Left ventricle myocardium inferior (tissue), 1 donor: ENCODE measurements around the gene TOP1. TPM values are rescaled to one million over a fixed set of nuclear protein-coding genes. Genes with fewer than 3 reads are reported as not detected.
A peak's percentile ranks its signal among the peaks of the same experiment; 100 is the strongest.

Experiments used
- DNase-seq: peaks from one replicate; pipeline ENCODE4 v3.0.0-alpha.2; 2020
- H3K27ac ChIP-seq: fragments of 200-600 bp; replicated peaks from 2 replicates; pipeline ENCODE4 v1.8.0; 2021
- H3K27me3 ChIP-seq: fragments of 200-600 bp; 2 replicates; pipeline ENCODE4 v1.8.0; 2021; ENCODE audit warnings: low read depth
- H3K36me3 ChIP-seq: fragments of 200-600 bp; 2 replicates; pipeline ENCODE4 v1.8.0; 2021
- H3K4me1 ChIP-seq: fragments of 200-600 bp; 2 replicates; pipeline ENCODE4 v1.8.0; 2021
- H3K4me3 ChIP-seq: fragments of 200-600 bp; 2 replicates; pipeline ENCODE4 v1.8.0; 2021; ENCODE audit warnings: mild to moderate bottlenecking, moderate library complexity
- H3K9me3 ChIP-seq: fragments of 200-600 bp; replicated peaks from 2 replicates; pipeline ENCODE4 v1.8.0; 2021
- intact Hi-C: fragments of 100-400 bp; cut with micrococcal nuclease; formaldehyde crosslinking; loops from one replicate; pipeline ENCODE4 v1.11.0; 2022
- total RNA-seq: library from RNA; stranded (reverse); fragmentation: NEBNext Ultra II Directional; extraction: Animal tissue kit (Norgen Biotek cat#: 25700); gene quantifications from one replicate; pipeline ENCODE4 v1.2.1, GENCODE V29; 2021
- TF ChIP-seq, protein P1 (sequence below): fragments of 200-600 bp; IDR thresholded peaks from 2 replicates; pipeline ENCODE4 v1.8.0; 2021; ENCODE audit warnings: antibody characterized with exemption, mild to moderate bottlenecking, borderline replicate concordance
- donor health status: DM: no; HTN: yes; CAD: no; lungs with severe emphysema.

TOP1 gene
- total RNA-seq, 1 donor from 2014 or later = 23.9 TPM

GRCh38 chr20:41045671-41046070 is 17.0 kb downstream of the TOP1 start:
- TF ChIP-seq, protein P1, sequence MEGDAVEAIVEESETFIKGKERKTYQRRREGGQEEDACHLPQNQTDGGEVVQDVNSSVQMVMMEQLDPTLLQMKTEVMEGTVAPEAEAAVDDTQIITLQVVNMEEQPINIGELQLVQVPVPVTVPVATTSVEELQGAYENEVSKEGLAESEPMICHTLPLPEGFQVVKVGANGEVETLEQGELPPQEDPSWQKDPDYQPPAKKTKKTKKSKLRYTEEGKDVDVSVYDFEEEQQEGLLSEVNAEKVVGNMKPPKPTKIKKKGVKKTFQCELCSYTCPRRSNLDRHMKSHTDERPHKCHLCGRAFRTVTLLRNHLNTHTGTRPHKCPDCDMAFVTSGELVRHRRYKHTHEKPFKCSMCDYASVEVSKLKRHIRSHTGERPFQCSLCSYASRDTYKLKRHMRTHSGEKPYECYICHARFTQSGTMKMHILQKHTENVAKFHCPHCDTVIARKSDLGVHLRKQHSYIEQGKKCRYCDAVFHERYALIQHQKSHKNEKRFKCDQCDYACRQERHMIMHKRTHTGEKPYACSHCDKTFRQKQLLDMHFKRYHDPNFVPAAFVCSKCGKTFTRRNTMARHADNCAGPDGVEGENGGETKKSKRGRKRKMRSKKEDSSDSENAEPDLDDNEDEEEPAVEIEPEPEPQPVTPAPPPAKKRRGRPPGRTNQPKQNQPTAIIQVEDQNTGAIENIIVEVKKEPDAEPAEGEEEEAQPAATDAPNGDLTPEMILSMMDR = no peak
- H3K36me3 ChIP-seq = no peaks in the 10 kb centered on the region
- H3K4me1 ChIP-seq = peaks cover 100% of the 10 kb centered on the region
- H3K4me3 ChIP-seq = no peak overlapping the region
- DNase-seq = no peak
- H3K27ac ChIP-seq = no peak overlapping the region
- H3K9me3 ChIP-seq = no peaks in the 10 kb centered on the region
- intact Hi-C loops = no loop called here
- H3K27me3 ChIP-seq = no peaks in the 10 kb centered on the region

- no peaks in the 10 kb centered on the region for H3K27me3 ChIP-seq
- DNase-seq = no peak
- H3K36me3 ChIP-seq = no peaks in the 10 kb centered on the region
- H3K27ac ChIP-seq = peak overlapping the region; percentile 34
- TF ChIP-seq, protein P1 = no peak
- intact Hi-C loops = no loop called here
- H3K4me1 ChIP-seq = peaks cover 100% of the 10 kb centered on the region
- H3K9me3 ChIP-seq = no peaks in the 10 kb centered on the region
- H3K4me3 ChIP-seq = no peak overlapping the region
These were observed 18.1 kb downstream of the TOP1 start for GRCh38 chr20:41046716-41047115.

GRCh38 chr20:41047279-41047974 is 18.8 kb downstream of the TOP1 start:
- Histone ChIP-seq H3K4me3 (peak overlapping the region; percentile 53), H3K36me3 (no peaks in the 10 kb centered on the region), H3K27me3 (no peaks in the 10 kb centered on the region), H3K27ac (peak overlapping the region; percentile 34), H3K9me3 (no peaks in the 10 kb centered on the region), H3K4me1 (peaks cover 100% of the 10 kb centered on the region)
- TF ChIP-seq, protein P1 = no peak
- intact Hi-C loops = no loop called here
- DNase-seq = no peak

- no peak for DNase-seq
- H3K9me3 ChIP-seq = no peaks in the 10 kb centered on the region
- TF ChIP-seq, protein P1 = no peak
- H3K27ac ChIP-seq = peak overlapping the region; percentile 34
- peaks cover 100% of the 10 kb centered on the region for H3K4me1 ChIP-seq
- peak overlapping the region; percentile 53 for H3K4me3 ChIP-seq
- H3K27me3 ChIP-seq = no peaks in the 10 kb centered on the region
- H3K36me3 ChIP-seq = no peaks in the 10 kb centered on the region
- intact Hi-C loops = no loop called here
These were observed 19.3 kb downstream of the TOP1 start for GRCh38 chr20:41047975-41048305.

GRCh38 chr20:41048461-41049301 is 20.1 kb downstream of the TOP1 start:
- Histone ChIP-seq H3K27ac (peak overlapping the region; percentile 34), H3K36me3 (no peaks in the 10 kb centered on the region), H3K4me1 (peaks cover 100% of the 10 kb centered on the region), H3K27me3 (no peaks in the 10 kb centered on the region), H3K4me3 (peak overlapping the region; percentile 53), H3K9me3 (no peaks in the 10 kb centered on the region)
- intact Hi-C loops = no loop called here
- DNase-seq = no peak
- TF ChIP-seq, protein P1 = no peak
